MM.1S (cell line): ENCODE data around the gene CAMK2G.

Source experiments
- CTCF ChIP-seq: fragments of 300-600 bp; sonication (generic); IDR thresholded peaks from 2 replicates; pipeline ENCODE4 v1.5.1; 2016; ENCODE audit warnings: antibody characterized with exemption, low read length, mixed read lengths
- EZH2 ChIP-seq: fragments of 300-600 bp; sonication (generic); optimal IDR thresholded peaks from 2 replicates; pipeline ENCODE3; 2017; ENCODE audit warnings: low read depth, mild to moderate bottlenecking, antibody characterized with exemption, low read length, mixed read lengths

- no peak for TF ChIP-seq CTCF
- TF ChIP-seq EZH2, result no peak
These were observed 57.2 kb downstream of the CAMK2G start for GRCh38 chr10:73816917-73817729.
